H1 (cell line): ENCODE results near the gene MRGPRE. TPM values are rescaled to one million over a fixed set of nuclear protein-coding genes. Genes with fewer than 3 reads are reported as not detected.

Experiments used
- CTCF ChIA-PET: fragments of 300-600 bp; sonication (Branson Sonifier 250); formaldehyde crosslinking; loops from one replicate; lab custom pipeline; 2021; ENCODE audit not compliant: partially characterized antibody; lab: Charles Lee
- POLR2A ChIA-PET: fragments of 300-600 bp; sonication (Branson Sonifier 250); formaldehyde crosslinking; loops from one replicate; lab custom pipeline; 2021; ENCODE audit warnings: inconsistent platforms; ENCODE audit not compliant: partially characterized antibody; lab: Charles Lee
- DNase-seq, 2 experiments: peaks; one replicate each; pipeline versions ENCODE4 v3.0.0 to v3.0.0-alpha.2; 2010 to 2022; ENCODE audit warnings: low spot score in 2 of 2, low read depth in 1 of 2, mixed read lengths in 1 of 2
- FAIRE-seq: peaks from 2 replicates; lab custom pipeline; 2011; peaks lifted over from hg19 to GRCh38; lab: Jason Lieb, UNC
- H2AFZ ChIP-seq: 2 replicates; pipeline ENCODE4 v1.8.1; 2012; ENCODE audit warnings: low read length, inconsistent platforms
- H2AK5ac ChIP-seq: 2 replicates; pipeline ENCODE4 v1.6.1; 2013; ENCODE audit warnings: low read depth, low read length
- H2BK120ac ChIP-seq: replicated peaks from 2 replicates; pipeline ENCODE3; 2013; ENCODE audit warnings: low read depth, low read length, inconsistent platforms
- H2BK12ac ChIP-seq: 2 replicates; pipeline ENCODE4 v1.6.1; 2013; ENCODE audit warnings: low read depth, low read length
- H2BK15ac ChIP-seq: 2 replicates; pipeline ENCODE4 v1.6.1; 2013; ENCODE audit warnings: low read length
- H2BK20ac ChIP-seq: 2 replicates; pipeline ENCODE4 v1.6.1; 2013; ENCODE audit warnings: low read length
- H2BK5ac ChIP-seq: 2 replicates; pipeline ENCODE4 v1.6.1; 2013; ENCODE audit warnings: low read depth, low read length
- H3K14ac ChIP-seq: 2 replicates; pipeline ENCODE4 v1.6.1; 2013; ENCODE audit warnings: inconsistent platforms; ENCODE audit not compliant: insufficient read length
- H3K18ac ChIP-seq: 2 replicates; pipeline ENCODE4 v1.6.1; 2013; ENCODE audit warnings: low read length; ENCODE audit errors: extremely low read depth
- H3K23ac ChIP-seq: 2 replicates; pipeline ENCODE4 v1.6.1; 2013; ENCODE audit warnings: inconsistent platforms; ENCODE audit not compliant: insufficient read length
- H3K23me2 ChIP-seq: 2 replicates; pipeline ENCODE4 v1.6.1; 2013; ENCODE audit warnings: low read depth, low read length
- H3K27ac ChIP-seq: 2 replicates; pipeline ENCODE4 v1.6.1; 2011; ENCODE audit warnings: low read depth, low read length, inconsistent platforms
- H3K27me3 ChIP-seq, 4 experiments: replicated peaks in 1 of 4; 1 replicate in 1 of 4; 2 replicates in 3 of 4; pipeline versions ENCODE4 v1.6.1 to v1.8.1; 2011 to 2013; ENCODE audit warnings: low read length in 3 of 4, mild to moderate bottlenecking in 3 of 4, inconsistent platforms in 2 of 4, mixed read lengths in 2 of 4, moderate library complexity in 1 of 4; ENCODE audit not compliant: control insufficient read depth in 3 of 4, insufficient read depth in 3 of 4; ENCODE audit errors: extremely low read depth in 1 of 4
- H3K36me3 ChIP-seq, 4 experiments: 2 replicates each; pipeline versions ENCODE4 v1.6.1 to v1.8.1; 2011 to 2013; ENCODE audit warnings: mild to moderate bottlenecking in 4 of 4, low read length in 3 of 4, moderate library complexity in 2 of 4, control low read depth in 1 of 4, inconsistent platforms in 1 of 4; ENCODE audit not compliant: insufficient read depth in 4 of 4, control insufficient read depth in 2 of 4
- H3K4ac ChIP-seq: replicated peaks from 2 replicates; pipeline ENCODE3; 2013; ENCODE audit warnings: low read length, low read depth, mixed read lengths, inconsistent platforms; ENCODE audit not compliant: insufficient read length
- H3K4me1 ChIP-seq, 4 experiments: replicated peaks in 1 of 4; 1 replicate in 1 of 4; 2 replicates in 3 of 4; pipeline versions ENCODE4 v1.6.1 to v1.8.1; 2011 to 2013; ENCODE audit warnings: low read length in 3 of 4, inconsistent platforms in 2 of 4, mixed read lengths in 1 of 4; ENCODE audit not compliant: insufficient read depth in 4 of 4, control insufficient read depth in 3 of 4
- H3K4me2 ChIP-seq, 2 experiments: 2 replicates each; pipeline versions ENCODE4 v1.6.1 to v1.8.1; 2011 to 2013; ENCODE audit warnings: low read depth in 2 of 2, low read length in 2 of 2, control low read depth in 1 of 2, inconsistent platforms in 1 of 2, mild to moderate bottlenecking in 1 of 2; ENCODE audit not compliant: insufficient read depth in 1 of 2
- H3K4me3 ChIP-seq, 4 experiments: fragments of 200-600, 300-600 bp in 1 of 4; sonication (generic), shearing (Covaris generic), sonication (Bioruptor Twin) in 1 of 4; 2 replicates each; pipeline versions ENCODE4 v1.5.1 to v1.8.1; 2011 to 2016; ENCODE audit warnings: low read length in 4 of 4, low read depth in 3 of 4, control low read depth in 2 of 4, inconsistent platforms in 2 of 4, mild to moderate bottlenecking in 2 of 4, mixed read lengths in 1 of 4, moderate library complexity in 1 of 4; ENCODE audit not compliant: insufficient read depth in 2 of 4; ENCODE audit errors: extremely low read depth in 1 of 4
- H3K56ac ChIP-seq: replicated peaks from 2 replicates; pipeline ENCODE3; 2013; ENCODE audit warnings: low read depth, mild to moderate bottlenecking, mixed read lengths, low read length, inconsistent platforms; ENCODE audit not compliant: insufficient read length
- H3K79me1 ChIP-seq: 2 replicates; pipeline ENCODE4 v1.6.1; 2013; ENCODE audit warnings: low read depth, low read length, control low read depth
- H3K79me2 ChIP-seq, 2 experiments: 2 replicates each; pipeline versions ENCODE4 v1.6.1 to v1.8.1; 2012 to 2013; ENCODE audit warnings: low read length in 2 of 2, mild to moderate bottlenecking in 2 of 2, inconsistent platforms in 1 of 2; ENCODE audit not compliant: insufficient read depth in 2 of 2, control insufficient read depth in 1 of 2
- H3K9ac ChIP-seq, 4 experiments: replicated peaks in 1 of 4; 1 replicate in 1 of 4; 2 replicates in 3 of 4; pipeline versions ENCODE4 v1.6.1 to v1.8.1; 2011 to 2013; ENCODE audit warnings: low read depth in 3 of 4, low read length in 3 of 4, control low read depth in 2 of 4, mild to moderate bottlenecking in 2 of 4, moderate library complexity in 2 of 4, inconsistent platforms in 1 of 4; ENCODE audit errors: extremely low read depth in 1 of 4
- H3K9me3 ChIP-seq, 2 experiments: 2 replicates each; pipeline versions ENCODE4 v1.6.1 to v1.8.1; 2012 to 2013; ENCODE audit warnings: mild to moderate bottlenecking in 2 of 2, moderate library complexity in 2 of 2, control low read depth in 1 of 2, inconsistent platforms in 1 of 2, low read depth in 1 of 2, low read length in 1 of 2, mixed read lengths in 1 of 2; ENCODE audit not compliant: insufficient read depth in 2 of 2
- H4K20me1 ChIP-seq, 2 experiments: replicated peaks in 1 of 2; 2 replicates each; pipeline versions ENCODE3 to v1.8.1; 2011 to 2013; ENCODE audit warnings: inconsistent platforms in 2 of 2, low read length in 2 of 2, mild to moderate bottlenecking in 1 of 2; ENCODE audit not compliant: insufficient read depth in 2 of 2, control insufficient read depth in 1 of 2
- H4K5ac ChIP-seq: 2 replicates; pipeline ENCODE4 v1.6.1; 2013; ENCODE audit warnings: low read length, low read depth, mixed read lengths, inconsistent platforms; ENCODE audit not compliant: insufficient read length
- H4K8ac ChIP-seq: 2 replicates; pipeline ENCODE4 v1.8.0; 2013; ENCODE audit warnings: mild to moderate bottlenecking, moderate library complexity, low read length, inconsistent platforms; ENCODE audit not compliant: insufficient read depth; ENCODE audit errors: extremely low read depth
- H4K91ac ChIP-seq: replicated peaks from 2 replicates; pipeline ENCODE3; 2013; ENCODE audit warnings: low read length, mixed read lengths, inconsistent platforms; ENCODE audit not compliant: insufficient read length
- CBX8 ChIP-seq: fragments of 300-800, 300-1000 bp; sonication (generic); IDR thresholded peaks from 2 replicates; pipeline ENCODE4 v1.7.1; 2016; ENCODE audit warnings: low read depth, low read length, borderline replicate concordance
- CREB1 ChIP-seq: IDR thresholded peaks from 2 replicates; pipeline ENCODE4 v1.6.1; 2012; ENCODE audit warnings: inconsistent platforms
- EGR1 ChIP-seq: IDR thresholded peaks from 2 replicates; pipeline ENCODE4 v1.6.1; 2011; ENCODE audit warnings: low read depth, low read length, borderline replicate concordance
- GABPA ChIP-seq: IDR thresholded peaks from 2 replicates; pipeline ENCODE4 v1.6.1; 2011; ENCODE audit warnings: mild to moderate bottlenecking, low read length, moderate library complexity, borderline replicate concordance; ENCODE audit not compliant: insufficient read depth
- GTF2F1 ChIP-seq: IDR thresholded peaks from 2 replicates; pipeline ENCODE4 v1.6.1; 2012; ENCODE audit warnings: low read depth, low read length, improper control_type of control experiment, borderline replicate concordance
- MAFK ChIP-seq: IDR thresholded peaks from 2 replicates; pipeline ENCODE4 v1.6.1; 2012; ENCODE audit warnings: low read depth, mild to moderate bottlenecking, improper control_type of control experiment, low read length
- PHF8 ChIP-seq: fragments of 200-600 bp; sonication (generic); conservative IDR thresholded peaks from 2 replicates; pipeline ENCODE4 v1.7.1; 2012; ENCODE audit warnings: low read depth, mild to moderate bottlenecking, inconsistent platforms, low read length, moderate library complexity
- POU5F1 ChIP-seq: IDR thresholded peaks from 2 replicates; pipeline ENCODE4 v1.6.1; 2011; ENCODE audit warnings: low read depth, mild to moderate bottlenecking, low read length, moderate library complexity
- RNF2 ChIP-seq: fragments of 200-900, 300-1000 bp; sonication (generic); IDR thresholded peaks from 2 replicates; pipeline ENCODE4 v1.7.1; 2016; ENCODE audit warnings: borderline replicate concordance, low read depth, mild to moderate bottlenecking, antibody characterized with exemption, low read length; ENCODE audit not compliant: poor library complexity, severe bottlenecking; ENCODE audit errors: missing control alignments
- SIN3A ChIP-seq, 2 experiments: IDR thresholded peaks in 1 of 2; conservative IDR thresholded peaks in 1 of 2; 2 replicates each; pipeline ENCODE4 v1.6.1; 2011 to 2012; ENCODE audit warnings: low read length in 2 of 2, improper control_type of control experiment in 1 of 2, low read depth in 1 of 2, mild to moderate bottlenecking in 1 of 2
- WGBS, 2 experiments: shearing (Covaris generic) in 1 of 2; methylation state at CpG; one replicate each; pipeline versions ENCODE4 v1.1.6 to v1.1.7; 2013 to 2015; ENCODE audit warnings: low lambda C conversion rate in 2 of 2, mixed read lengths in 2 of 2, inconsistent platforms in 1 of 2, low coverage in 1 of 2, missing lambda C conversion rate in 1 of 2; ENCODE audit not compliant: insufficient replicate concordance in 2 of 2, insufficient coverage in 1 of 2, insufficient read length in 1 of 2; ENCODE audit errors: extremely low coverage in 1 of 2, missing lambda C conversion rate in 1 of 2; 5-methylcytosine and 5-hydroxymethylcytosine counted together
- polyA plus RNA-seq, 7 experiments: library from polyadenylated mRNA; depleted of rRNA in 3 of 7; stranded (reverse) in 5 of 7; unstranded in 2 of 7; fragments of >200 nt in 5 of 7; fragments of 200-250 nt in 2 of 7; gene quantifications; 1 replicate in 5 of 7; 2 replicates in 1 of 7; 4 replicates in 1 of 7; pipeline versions ENCODE4 v1.2.1 to v1.2.3, GENCODE V29; 2011 to 2013; ENCODE audit warnings: missing spikeins in 2 of 7, mixed read lengths in 2 of 7
- total RNA-seq: library from RNA; stranded (reverse); fragmentation: NEBNext Ultra II Directional; extraction: Animal tissue kit (Norgen Biotek cat#: 25700); gene quantifications from 2 replicates; pipeline ENCODE4 v1.2.1, GENCODE V29; 2021

MRGPRE gene
- total and polyA plus RNA-seq, 2 of the 8 experiments (the other 6 are each of a cell fraction or from before 2014, with no cell fraction given), result not detected

DNA sequence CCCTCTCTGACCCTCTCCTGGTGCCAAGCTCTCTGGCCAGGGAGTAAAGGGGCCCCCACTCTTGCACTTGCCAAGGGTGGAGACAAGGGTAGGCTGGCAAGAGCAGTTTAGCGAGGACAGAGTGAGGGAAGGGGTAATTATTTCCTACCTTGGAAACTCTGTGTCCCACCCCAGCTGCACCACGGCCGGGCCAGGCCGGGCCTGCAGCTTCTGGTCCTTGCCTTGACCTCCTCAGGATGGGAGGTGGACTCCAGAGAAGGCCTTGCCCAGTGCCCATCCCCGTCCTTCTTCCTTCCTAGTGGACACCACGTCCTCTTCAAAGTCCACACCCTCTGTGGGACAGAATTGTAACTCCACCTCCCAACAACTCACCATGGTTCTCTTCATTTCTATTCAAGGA is 48.7 kb downstream of the MRGPRE start:
- H2AFZ ChIP-seq, result no peak overlapping the region
- no peak overlapping the region for H2BK5ac ChIP-seq
- no peak overlapping the region for H3K56ac ChIP-seq
- WGBS, 2 experiments, result 86% methylated on average over 6 of the region's 6 CpGs; no CpG with 5 or more reads in 1 of the 2 experiments
- DNase-seq, result no peak
- no peak overlapping the region for H3K4me2 ChIP-seq
- H3K27me3 ChIP-seq, result no peaks in the 10 kb centered on the region
- no peaks in the 10 kb centered on the region for H3K23me2 ChIP-seq
- no peak overlapping the region for H3K4me3 ChIP-seq
- no peak overlapping the region for H4K8ac ChIP-seq
- no peak overlapping the region for H4K91ac ChIP-seq
- no peak overlapping the region for H3K14ac ChIP-seq
- H3K79me2 ChIP-seq, result no peaks in the 10 kb centered on the region
- ChIA-PET CTCF (interaction anchor here (1.0 kb wide), 1 partner anchor 37 kb away, joined by 3 read pairs; no protein-coding TSS in a partner anchor), POLR2A (no interaction called here)
- H3K36me3 ChIP-seq, result no peaks in the 10 kb centered on the region
- H3K9ac ChIP-seq, result no peak overlapping the region
- H4K5ac ChIP-seq, result no peak overlapping the region
- no peak overlapping the region for H2AK5ac ChIP-seq
- TF ChIP-seq SIN3A (conservative IDR thresholded peaks at IDR 0.05 in 1 of 2, IDR thresholded peaks at IDR 0.05 in 1 of 2; ENCODE audit: low read depth in 1 of 2, low read length in 2 of 2), result no peak
- TF ChIP-seq GTF2F1, result no peak
- TF ChIP-seq CBX8, result no peak
- TF ChIP-seq RNF2, result no peak
- no peak for TF ChIP-seq GABPA
- TF ChIP-seq PHF8, result no peak
- no peak for TF ChIP-seq CREB1
- no peak for TF ChIP-seq MAFK
- no peak for TF ChIP-seq EGR1
- TF ChIP-seq POU5F1, result no peak
- H3K4ac ChIP-seq, result no peak overlapping the region
- H2BK120ac ChIP-seq, result no peak overlapping the region
- 0 out of 4 replicates have a peak, but pooled peaks cover 0 to 2% of the 10 kb centered on the region in 2 experiments for H3K9me3 ChIP-seq
- no peaks in the 10 kb centered on the region for H4K20me1 ChIP-seq
- peaks cover 0 to 6% (median 3%) of the 10 kb centered on the region in 4 experiments; a peak in 5 of 7 replicates for H3K4me1 ChIP-seq
- no peaks in the 10 kb centered on the region for H3K79me1 ChIP-seq
- no peak for FAIRE-seq
- no peak overlapping the region for H3K27ac ChIP-seq
- no peak overlapping the region for H2BK20ac ChIP-seq
- no peak overlapping the region for H3K23ac ChIP-seq
- no peak overlapping the region for H2BK15ac ChIP-seq
- H3K18ac ChIP-seq, result no peak overlapping the region
- no peak overlapping the region for H2BK12ac ChIP-seq
